ENCODE data around the gene MYO9A. TPM values are rescaled to one million over a fixed set of nuclear protein-coding genes. Genes with fewer than 3 reads are reported as not detected.

The MYO9A gene
- total RNA-seq, 4 donors from 2014 or later, result 88.5 to 183 (median 115) TPM

DNA sequence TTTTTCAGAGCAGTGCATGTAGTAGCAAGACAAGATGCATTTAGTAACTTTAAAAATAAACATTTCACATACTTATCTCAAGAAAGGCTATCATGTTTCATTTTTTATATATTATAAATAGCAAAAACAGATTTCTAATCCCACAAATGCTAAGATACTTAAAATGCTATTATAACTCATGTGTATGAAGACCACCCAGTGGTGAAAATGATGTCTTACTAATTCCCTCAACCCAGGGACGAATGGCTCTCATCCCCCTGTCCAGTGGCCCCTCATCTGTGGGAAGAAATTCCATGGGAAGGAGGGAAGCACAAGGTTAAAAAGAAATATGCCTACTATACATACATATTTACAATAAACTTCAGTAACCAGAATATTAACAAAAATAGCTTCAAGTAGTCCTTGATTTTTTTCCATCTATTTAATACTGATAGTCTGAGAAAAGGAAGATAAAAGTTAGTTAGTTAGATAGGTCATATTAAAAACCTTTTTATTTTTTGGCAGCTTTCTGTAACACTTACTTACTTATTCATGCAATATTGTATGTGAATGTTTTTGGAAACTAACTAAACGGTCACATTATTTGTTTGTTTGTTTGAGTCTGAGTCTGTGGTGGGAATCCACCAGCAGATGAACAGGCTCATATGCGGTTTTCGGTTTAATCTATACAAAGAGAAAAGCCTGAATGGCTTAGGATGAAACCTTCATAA, 292.8 kb downstream of the MYO9A start:
- WGBS, 2 donors, result 90 to 93% methylated on average over 4 of the region's 4 CpGs
- H3K9me3 ChIP-seq, result no peaks in the 10 kb centered on the region

GRCh38 chr15:71823801-71824200, 294.1 kb downstream of the MYO9A start:
- intact Hi-C loops (cut with DNase I), result no loop called here
- Histone ChIP-seq H3K27me3 (no peaks in the 10 kb centered on the region), H3K9me3 (no peaks in the 10 kb centered on the region), H3K27ac (no peak overlapping the region), H3K36me3 (peaks cover 23% of the 10 kb centered on the region in 2 donors), H3K4me3 (replicated peaks in 1 of 3) (no peak overlapping the region), H3K4me1 (no peaks in the 10 kb centered on the region)
- no peak for TF ChIP-seq POLR2A (IDR thresholded peaks at IDR 0.05)
- TF ChIP-seq, protein P1, sequence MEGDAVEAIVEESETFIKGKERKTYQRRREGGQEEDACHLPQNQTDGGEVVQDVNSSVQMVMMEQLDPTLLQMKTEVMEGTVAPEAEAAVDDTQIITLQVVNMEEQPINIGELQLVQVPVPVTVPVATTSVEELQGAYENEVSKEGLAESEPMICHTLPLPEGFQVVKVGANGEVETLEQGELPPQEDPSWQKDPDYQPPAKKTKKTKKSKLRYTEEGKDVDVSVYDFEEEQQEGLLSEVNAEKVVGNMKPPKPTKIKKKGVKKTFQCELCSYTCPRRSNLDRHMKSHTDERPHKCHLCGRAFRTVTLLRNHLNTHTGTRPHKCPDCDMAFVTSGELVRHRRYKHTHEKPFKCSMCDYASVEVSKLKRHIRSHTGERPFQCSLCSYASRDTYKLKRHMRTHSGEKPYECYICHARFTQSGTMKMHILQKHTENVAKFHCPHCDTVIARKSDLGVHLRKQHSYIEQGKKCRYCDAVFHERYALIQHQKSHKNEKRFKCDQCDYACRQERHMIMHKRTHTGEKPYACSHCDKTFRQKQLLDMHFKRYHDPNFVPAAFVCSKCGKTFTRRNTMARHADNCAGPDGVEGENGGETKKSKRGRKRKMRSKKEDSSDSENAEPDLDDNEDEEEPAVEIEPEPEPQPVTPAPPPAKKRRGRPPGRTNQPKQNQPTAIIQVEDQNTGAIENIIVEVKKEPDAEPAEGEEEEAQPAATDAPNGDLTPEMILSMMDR (IDR thresholded peaks at IDR 0.05), result no peak
- DNase-seq, result no peak
- WGBS, 2 donors, result 78 to 79% methylated on average over 3 of the region's 3 CpGs

More for the DNA sequence above, 292.8 kb downstream of the MYO9A start:
- intact Hi-C loops (cut with DNase I), result no loop called here
- no peak overlapping the region for H3K27ac ChIP-seq
- no peak overlapping the region for H3K4me3 ChIP-seq (replicated peaks in 1 of 3)
- TF ChIP-seq POLR2A (IDR thresholded peaks at IDR 0.05), result no peak
- TF ChIP-seq, protein P1 (IDR thresholded peaks at IDR 0.05), result no peak
- no peaks in the 10 kb centered on the region for H3K4me1 ChIP-seq
- no peaks in the 10 kb centered on the region for H3K27me3 ChIP-seq
- peaks cover 30 to 37% of the 10 kb centered on the region in 2 donors for H3K36me3 ChIP-seq
- DNase-seq, result no peak

- WGBS, 2 donors, result 91 to 92% methylated on average over 3 of the region's 3 CpGs
- H3K27me3 ChIP-seq, result no peaks in the 10 kb centered on the region
- no peaks in the 10 kb centered on the region for H3K9me3 ChIP-seq
- no peaks in the 10 kb centered on the region for H3K4me1 ChIP-seq
- TF ChIP-seq, protein P1 (IDR thresholded peaks at IDR 0.05), result no peak
- TF ChIP-seq POLR2A (IDR thresholded peaks at IDR 0.05), result no peak
- DNase-seq, result no peak
- intact Hi-C loops (cut with DNase I), result no loop called here
- peaks cover 21% of the 10 kb centered on the region in 2 donors for H3K36me3 ChIP-seq
- no peak overlapping the region for H3K4me3 ChIP-seq (replicated peaks in 1 of 3)
- H3K27ac ChIP-seq, result no peak overlapping the region
Measured at GRCh38 chr15:71822890-71823630, 294.9 kb downstream of the MYO9A start.

GRCh38 chr15:71821547-71822129, 296.3 kb downstream of the MYO9A start:
- Histone ChIP-seq H3K4me1 (no peaks in the 10 kb centered on the region), H3K27ac (no peak overlapping the region), H3K36me3 (peaks cover 7 to 8% of the 10 kb centered on the region in 2 donors), H3K27me3 (no peaks in the 10 kb centered on the region), H3K9me3 (no peaks in the 10 kb centered on the region), H3K4me3 (replicated peaks in 1 of 3) (no peak overlapping the region)
- TF ChIP-seq POLR2A (IDR thresholded peaks at IDR 0.05), result no peak
- TF ChIP-seq, protein P1 (IDR thresholded peaks at IDR 0.05), result no peak
- no peak for DNase-seq
- intact Hi-C loops (cut with DNase I), result no loop called here
- WGBS, 2 donors, result 92 to 93% methylated on average over 5 of the region's 5 CpGs

Measured in thyroid gland (tissue), 4 donors.